Thymus (tissue), 11 donors: Measurements from ENCODE around the gene OXCT1. TPM values are rescaled to one million over a fixed set of nuclear protein-coding genes. Genes with fewer than 3 reads are reported as not detected.

Source experiments
- DNase-seq, 9 donors: peaks; one replicate each; pipeline ENCODE4 v3.0.0-alpha.2; 2013; ENCODE audit warnings: low spot score in 9 of 9, low read depth in 6 of 9, missing footprints in 1 of 9
- H3K27ac ChIP-seq, 2 donors: one replicate each; pipeline ENCODE4 v1.5.1; 2013; ENCODE audit warnings: control low read depth in 1 of 2, low read depth in 1 of 2, low read length in 1 of 2, mild to moderate bottlenecking in 1 of 2, moderate library complexity in 1 of 2
- H3K27me3 ChIP-seq, 2 donors: one replicate each; pipeline ENCODE4 v1.5.1; 2013; ENCODE audit warnings: low read length in 1 of 2; ENCODE audit not compliant: control insufficient read depth in 2 of 2, insufficient read depth in 1 of 2
- H3K36me3 ChIP-seq, 2 donors: one replicate each; pipeline ENCODE4 v1.5.1; 2013; ENCODE audit warnings: low read length in 1 of 2, mild to moderate bottlenecking in 1 of 2, moderate library complexity in 1 of 2; ENCODE audit not compliant: control insufficient read depth in 2 of 2, insufficient read depth in 2 of 2
- H3K4me1 ChIP-seq, 2 donors: one replicate each; pipeline ENCODE4 v1.5.1; 2013; ENCODE audit warnings: low read length in 2 of 2; ENCODE audit not compliant: control insufficient read depth in 2 of 2, insufficient read depth in 2 of 2
- H3K4me3 ChIP-seq, 2 donors: one replicate each; pipeline ENCODE4 v1.5.1; 2013; ENCODE audit warnings: low read length in 2 of 2, control low read depth in 1 of 2, mild to moderate bottlenecking in 1 of 2
- H3K9me3 ChIP-seq, 2 donors: one replicate each; pipeline ENCODE4 v1.5.1; 2013; ENCODE audit warnings: low read length in 1 of 2, mild to moderate bottlenecking in 1 of 2; ENCODE audit not compliant: control insufficient read depth in 2 of 2, insufficient read depth in 1 of 2
- WGBS: extraction: QIAGEN DNeasy Blood & Tissue Kit; methylation state at CpG from one replicate; pipeline ENCODE4 v1.1.7; 2013; 5-methylcytosine and 5-hydroxymethylcytosine counted together
- polyA plus RNA-seq: library from polyadenylated mRNA; stranded (reverse); fragments of 200-250 nt; gene quantifications from one replicate; pipeline ENCODE4 v1.2.3, GENCODE V29; 2013
- total RNA-seq: library from RNA; stranded (reverse); fragments of 120-200 nt; gene quantifications from one replicate; pipeline ENCODE4 v1.2.4, GENCODE V29; 2013
- donor health status: healthy.

Gene OXCT1
- total and polyA plus RNA-seq, 2 donors = 44.1 to 56.0 TPM

- Histone ChIP-seq H3K4me3 (no peak overlapping the region), H3K27ac (no peak overlapping the region), H3K27me3 (no peaks in the 10 kb centered on the region), H3K4me1 (no peaks in the 10 kb centered on the region), H3K36me3 (peaks cover 0 to 5% of the 10 kb centered on the region in 2 donors), H3K9me3 (no peaks in the 10 kb centered on the region)
- WGBS = 98% methylated on average over 3 of the region's 3 CpGs
- no peak for DNase-seq
These were observed 91.8 kb downstream of the OXCT1 start for GRCh38 chr5:41778410-41778809.

- Histone ChIP-seq H3K27ac (no peak overlapping the region), H3K4me3 (no peak overlapping the region), H3K9me3 (no peaks in the 10 kb centered on the region), H3K4me1 (no peaks in the 10 kb centered on the region), H3K36me3 (no peaks in the 10 kb centered on the region), H3K27me3 (no peaks in the 10 kb centered on the region)
- 96% methylated on average over 2 of the region's 2 CpGs for WGBS
- no peak for DNase-seq
These were observed 93.8 kb downstream of the OXCT1 start for GRCh38 chr5:41776435-41776834.

- no peak overlapping the region for H3K27ac ChIP-seq
- no peak for DNase-seq
- no peaks in the 10 kb centered on the region for H3K27me3 ChIP-seq
- no peaks in the 10 kb centered on the region for H3K36me3 ChIP-seq
- H3K4me1 ChIP-seq = no peaks in the 10 kb centered on the region
- 97% methylated on average over 1 of the region's 1 CpG for WGBS
- H3K4me3 ChIP-seq = no peak overlapping the region
- H3K9me3 ChIP-seq = no peaks in the 10 kb centered on the region
These were observed 96.4 kb downstream of the OXCT1 start for GRCh38 chr5:41773799-41774198.

- no peak overlapping the region for H3K27ac ChIP-seq
- no peaks in the 10 kb centered on the region for H3K9me3 ChIP-seq
- 98% methylated on average over 4 of the region's 4 CpGs for WGBS
- no peaks in the 10 kb centered on the region for H3K4me1 ChIP-seq
- DNase-seq = no peak
- H3K4me3 ChIP-seq = no peak overlapping the region
- H3K27me3 ChIP-seq = no peaks in the 10 kb centered on the region
- H3K36me3 ChIP-seq = no peaks in the 10 kb centered on the region
These were observed 97.3 kb downstream of the OXCT1 start for GRCh38 chr5:41772785-41773442.

DNA sequence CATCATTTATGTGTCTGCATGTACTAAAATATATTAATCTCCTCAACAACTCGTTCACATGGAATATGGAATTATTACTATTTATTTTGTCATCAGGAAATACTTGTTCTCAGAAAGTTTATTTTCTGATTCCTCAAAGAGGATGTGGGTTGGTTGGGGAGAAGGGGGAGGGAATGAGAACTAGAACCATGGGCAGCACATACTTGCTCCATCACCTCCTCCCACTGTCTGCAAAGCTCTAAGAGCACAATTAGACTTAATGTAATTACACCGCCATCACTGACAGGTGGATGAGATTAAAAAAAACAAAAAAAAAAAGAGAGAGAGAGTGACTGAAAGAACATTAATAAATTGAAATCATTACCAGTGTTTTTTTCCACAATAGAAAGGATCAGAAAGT is 98.2 kb downstream of the OXCT1 start:
- Histone ChIP-seq H3K4me1 (no peaks in the 10 kb centered on the region), H3K9me3 (no peaks in the 10 kb centered on the region), H3K4me3 (no peak overlapping the region), H3K36me3 (no peaks in the 10 kb centered on the region), H3K27ac (no peak overlapping the region), H3K27me3 (no peaks in the 10 kb centered on the region)
- no peak for DNase-seq
- 75% methylated on average over 2 of the region's 2 CpGs for WGBS

DNA sequence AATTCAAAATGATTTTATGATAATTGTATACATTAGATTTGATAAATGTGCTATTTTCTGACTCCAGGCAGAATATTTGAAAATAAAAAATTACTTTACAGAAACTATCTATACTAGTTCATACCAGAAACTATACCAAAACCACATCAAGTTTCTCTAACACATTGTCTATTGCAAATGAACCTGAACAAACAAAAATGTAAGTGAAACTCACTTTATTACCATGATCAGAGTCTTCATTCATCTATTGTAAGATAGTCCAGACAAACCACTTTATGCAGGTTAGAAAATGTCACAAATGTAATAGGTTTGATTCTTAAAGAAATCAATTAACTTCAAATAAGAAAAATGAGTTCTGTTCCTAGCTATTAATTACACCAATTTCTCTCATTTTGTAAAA is 99.4 kb downstream of the OXCT1 start:
- no peak for DNase-seq
- no peaks in the 10 kb centered on the region for H3K9me3 ChIP-seq
- H3K27ac ChIP-seq = no peak overlapping the region
- H3K4me3 ChIP-seq = no peak overlapping the region
- no peaks in the 10 kb centered on the region for H3K4me1 ChIP-seq
- H3K36me3 ChIP-seq = no peaks in the 10 kb centered on the region
- no peaks in the 10 kb centered on the region for H3K27me3 ChIP-seq

GRCh38 chr5:41768692-41769091 is 101.5 kb downstream of the OXCT1 start:
- Histone ChIP-seq H3K9me3 (no peaks in the 10 kb centered on the region), H3K27me3 (no peaks in the 10 kb centered on the region), H3K27ac (no peak overlapping the region), H3K4me3 (no peak overlapping the region), H3K4me1 (no peaks in the 10 kb centered on the region), H3K36me3 (no peaks in the 10 kb centered on the region)
- 98% methylated on average over 5 of the region's 5 CpGs for WGBS
- no peak for DNase-seq

GRCh38 chr5:41764650-41765049 is 105.6 kb downstream of the OXCT1 start:
- no peak for DNase-seq
- H3K36me3 ChIP-seq = peaks cover 0 to 6% of the 10 kb centered on the region in 2 donors
- no peaks in the 10 kb centered on the region for H3K9me3 ChIP-seq
- H3K27me3 ChIP-seq = no peaks in the 10 kb centered on the region
- H3K4me1 ChIP-seq = no peaks in the 10 kb centered on the region
- H3K27ac ChIP-seq = no peak overlapping the region
- H3K4me3 ChIP-seq = no peak overlapping the region

- H3K36me3 ChIP-seq = peaks cover 3 to 17% of the 10 kb centered on the region in 2 donors
- 95% methylated on average over 2 of the region's 2 CpGs for WGBS
- H3K4me3 ChIP-seq = no peak overlapping the region
- DNase-seq = no peak
- H3K4me1 ChIP-seq = no peaks in the 10 kb centered on the region
- no peaks in the 10 kb centered on the region for H3K27me3 ChIP-seq
- no peaks in the 10 kb centered on the region for H3K9me3 ChIP-seq
- no peak overlapping the region for H3K27ac ChIP-seq
These were observed 106.7 kb downstream of the OXCT1 start for GRCh38 chr5:41763574-41763973.

GRCh38 chr5:41763081-41763480 is 107.1 kb downstream of the OXCT1 start:
- Histone ChIP-seq H3K36me3 (peaks cover 3 to 19% of the 10 kb centered on the region in 2 donors), H3K4me1 (no peaks in the 10 kb centered on the region), H3K9me3 (no peaks in the 10 kb centered on the region), H3K27me3 (no peaks in the 10 kb centered on the region), H3K27ac (no peak overlapping the region), H3K4me3 (no peak overlapping the region)
- 62% methylated on average over 3 of the region's 3 CpGs for WGBS
- DNase-seq = peak in 1 of 9 donors; percentile 5
